K562 (cell line): ENCODE measurements around the gene RUFY2. TPM values are rescaled to one million over a fixed set of nuclear protein-coding genes. Genes with fewer than 3 reads are reported as not detected.

Experiments
- ATF1 ChIP-seq, 2 experiments: fragments of 450-650 bp in 1 of 2; IDR thresholded peaks; 2 replicates each; pipeline ENCODE4 v1.6.1; 2016; ENCODE audit warnings: missing compliant biosample characterization in 1 of 2, missing genetic modification characterization in 1 of 2
- CHD7 ChIP-seq: fragments of 200-600 bp; sonication (generic); IDR thresholded peaks from one replicate; pipeline ENCODE4 v1.6.1; 2012; ENCODE audit warnings: mild to moderate bottlenecking, low read depth, low read length, inconsistent platforms
- FIP1L1 ChIP-seq: fragments of 200-400 bp; formaldehyde crosslinking; IDR thresholded peaks from 2 replicates; pipeline ENCODE4 v1.6.1; 2018; ENCODE audit warnings: mild to moderate bottlenecking, low read depth, low read length; ENCODE audit not compliant: poor library complexity, severe bottlenecking
- HLTF ChIP-seq: fragments of 450-650 bp; IDR thresholded peaks from 2 replicates; pipeline ENCODE4 v1.6.1; 2016
- HSF4 ChIP-seq: fragments of 250-450 bp; sonication (Bioruptor Pico); IDR thresholded peaks from 2 replicates; pipeline ENCODE4 v2.1.2; 2022; ENCODE audit warnings: mild to moderate bottlenecking, moderate library complexity, borderline replicate concordance
- L3MBTL2 ChIP-seq: fragments of 450-650 bp; IDR thresholded peaks from 2 replicates; pipeline ENCODE4 v1.6.1; 2016; ENCODE audit warnings: mild to moderate bottlenecking, moderate library complexity
- NKRF ChIP-seq: fragments of 450-650 bp; IDR thresholded peaks from 2 replicates; pipeline ENCODE4 v1.6.1; 2016; ENCODE audit warnings: borderline replicate concordance
- RBBP5 ChIP-seq: fragments of 200-600 bp; sonication (generic); IDR thresholded peaks from 2 replicates; pipeline ENCODE4 v1.6.1; 2012; ENCODE audit warnings: borderline replicate concordance, mild to moderate bottlenecking, low read length, control low read depth, inconsistent platforms; ENCODE audit not compliant: insufficient read depth, poor library complexity, severe bottlenecking
- SOX6 ChIP-seq: fragments of 450-650 bp; IDR thresholded peaks from 2 replicates; pipeline ENCODE4 v1.6.1; 2014; ENCODE audit warnings: mild to moderate bottlenecking
- ZBTB2 ChIP-seq: fragments of 450-650 bp; IDR thresholded peaks from 2 replicates; pipeline ENCODE4 v1.6.1; 2016; ENCODE audit warnings: antibody characterized with exemption
- ZFPM2 ChIP-seq: fragments of 250-450 bp; sonication (Bioruptor Pico); IDR thresholded peaks from 2 replicates; pipeline ENCODE4 v1.5.1; 2022; ENCODE audit warnings: mild to moderate bottlenecking
- polyA plus RNA-seq, 8 experiments: library from polyadenylated mRNA; depleted of rRNA in 4 of 8; stranded (reverse) in 5 of 8; unstranded in 3 of 8; fragments of >200 nt; fragmentation: Nextera tagmentation in 2 of 8; fragmentation: Illumina TruSeq in 1 of 8; extraction: Ambion mirVana in 2 of 8; extraction: Trizol in 1 of 8; gene quantifications; 2 replicates each; pipeline versions ENCODE4 v1.2.1 to v1.2.3, GENCODE V29; 2011 to 2014; ENCODE audit warnings: inconsistent platforms in 1 of 8, missing spikeins in 1 of 8
- total RNA-seq, 7 experiments: library from RNA; depleted of rRNA in 6 of 7; stranded (reverse); fragments of >200 nt in 6 of 7; fragmentation: Illumina TruSeq in 2 of 7; extraction: Trizol in 2 of 7; gene quantifications; 2 replicates each; pipeline versions ENCODE4 v1.2.1 to v1.2.3, GENCODE V29; 2011 to 2021; ENCODE audit warnings: low replicate concordance in 1 of 7

The RUFY2 gene
- total and polyA plus RNA-seq, 9 of the 15 experiments (the other 6 are each of a cell fraction or from before 2014, with no cell fraction given), result 3.7 to 20.1 (median 12.6) TPM

- TF ChIP-seq NKRF, result peak; percentile 68
- TF ChIP-seq SOX6, result peak; percentile 76
- peak; percentile 29 for TF ChIP-seq FIP1L1
- TF ChIP-seq ZBTB2, result no peak
- peak; percentile 78 for TF ChIP-seq RBBP5
- no peak for TF ChIP-seq HSF4
- no peak for TF ChIP-seq ZFPM2 (CRISPR knock-in tag)
- TF ChIP-seq CHD7, result peak; percentile 73
- peak; percentile 66; the same call in 1 of the 2 replicates for TF ChIP-seq HLTF
- TF ChIP-seq L3MBTL2, result no peak
- no peak for TF ChIP-seq ATF1 (CRISPR knock-in tag; IDR thresholded peaks at IDR 0.05)
- peak; percentile 48 for TF ChIP-seq ATF1 (tag; IDR thresholded peaks at IDR 0.05)
Measured at GRCh38 chr10:68332259-68333057, 74.6 kb downstream of the RUFY2 start, which contains the start of gene PBLD (continued).
